NCI-H2171 (cell line): Measurements from ENCODE around the gene DPP7.

Source experiments
- DNase-seq: peaks from one replicate; lab custom pipeline; 2025; lab: John Stamatoyannopoulos, UW

Gene DPP7

GRCh38 chr9:137111788-137112563 lies 2.6 kb downstream of the DPP7 start:
- no peak for DNase-seq

GRCh38 chr9:137110911-137111787 lies 3.4 kb downstream of the DPP7 start:
- DNase-seq = no peak

- no peak for DNase-seq
Observed at GRCh38 chr9:137110147-137110910, 4.2 kb downstream of the DPP7 start.

- no peak for DNase-seq
Observed at GRCh38 chr9:137109250-137110146, 5.0 kb downstream of the DPP7 start.

- no peak for DNase-seq
Observed at GRCh38 chr9:137108608-137109249, 5.8 kb downstream of the DPP7 start.

- no peak for DNase-seq
Observed at GRCh38 chr9:137107982-137108381, 6.6 kb downstream of the DPP7 start.

- no peak for DNase-seq
Observed at GRCh38 chr9:137107312-137107921, 7.1 kb downstream of the DPP7 start.

GRCh38 chr9:137106662-137107250 lies 7.8 kb downstream of the DPP7 start:
- DNase-seq = no peak

GRCh38 chr9:137105814-137106661 lies 8.5 kb downstream of the DPP7 start:
- no peak for DNase-seq

GRCh38 chr9:137103206-137103999 lies 11.1 kb downstream of the DPP7 start:
- no peak for DNase-seq

- DNase-seq = no peak
Observed at GRCh38 chr9:137099231-137099630, 15.3 kb downstream of the DPP7 start.

- no peak for DNase-seq
Observed at GRCh38 chr9:137097761-137098462, 16.6 kb downstream of the DPP7 start.

- DNase-seq = no peak
Observed at GRCh38 chr9:137096785-137097546, 17.6 kb downstream of the DPP7 start.

- DNase-seq = peak; percentile 66
Observed at GRCh38 chr9:137095664-137096517, 18.6 kb downstream of the DPP7 start.

- DNase-seq = peak; percentile 81
Observed at GRCh38 chr9:137089232-137089947, 25.1 kb downstream of the DPP7 start.
